ENCODE measurements around the gene MPDU1. TPM values are rescaled to one million over a fixed set of nuclear protein-coding genes. Genes with fewer than 3 reads are reported as not detected.
"Not testable (repeated sequence)": the region's sequence is repeated elsewhere in the genome, so short reads cannot be mapped to it uniquely, and the experiment has no call there.

MPDU1 gene
- total RNA-seq, 1 experiment from 2014 or later: 151 TPM

GRCh38 chr17:7610641-7611040 is 27.0 kb downstream of the MPDU1 start:
- peak; percentile 37 for DNase-seq (ENCODE audit: low spot score)
- in situ Hi-C loops (cut with HindIII; ENCODE audit: low sequenced_read_pairs): no loop called here

GRCh38 chr17:7611635-7612293 is 28.1 kb downstream of the MPDU1 start:
- in situ Hi-C loops (cut with HindIII; ENCODE audit: low sequenced_read_pairs): no loop called here
- no peak for DNase-seq (ENCODE audit: low spot score)

- in situ Hi-C loops (cut with HindIII; ENCODE audit: low sequenced_read_pairs): no loop called here
- no peak for DNase-seq (ENCODE audit: low spot score)
These were observed 28.6 kb downstream of the MPDU1 start for GRCh38 chr17:7612294-7612640.

- in situ Hi-C loops (cut with HindIII; ENCODE audit: low sequenced_read_pairs): no loop called here
- no peak for DNase-seq (ENCODE audit: low spot score)
These were observed 30.2 kb downstream of the MPDU1 start for GRCh38 chr17:7613769-7614424.

GRCh38 chr17:7614425-7615264 is 31.0 kb downstream of the MPDU1 start, which contains the start of gene FXR2:
Gene FXR2, minus strand, starts transcription at chr17:7614897. Its CDS starts 365 bp downstream, at chr17:7614532.
- peak; percentile 100 for DNase-seq (ENCODE audit: low spot score)
- in situ Hi-C loops (cut with HindIII; ENCODE audit: low sequenced_read_pairs): no loop called here

GRCh38 chr17:7615265-7615747 is 31.7 kb downstream of the MPDU1 start:
- in situ Hi-C loops (cut with HindIII; ENCODE audit: low sequenced_read_pairs): no loop called here
- no peak for DNase-seq (ENCODE audit: low spot score)

- no peak for DNase-seq (ENCODE audit: low spot score)
- in situ Hi-C loops (cut with HindIII; ENCODE audit: low sequenced_read_pairs): no loop called here
These were observed 35.0 kb downstream of the MPDU1 start for GRCh38 chr17:7618608-7619007.

- no peak for DNase-seq (ENCODE audit: low spot score)
- in situ Hi-C loops (cut with HindIII; ENCODE audit: low sequenced_read_pairs): no loop called here
These were observed 37.2 kb downstream of the MPDU1 start for GRCh38 chr17:7620835-7621234.

- no peak for DNase-seq (ENCODE audit: low spot score)
- in situ Hi-C loops (cut with HindIII; ENCODE audit: low sequenced_read_pairs): no loop called here
These were observed 40.0 kb downstream of the MPDU1 start for GRCh38 chr17:7623661-7624060.

- DNase-seq (ENCODE audit: low spot score); in situ Hi-C loops (cut with HindIII; ENCODE audit: low sequenced_read_pairs): not testable (repeated sequence)
These were observed 42.1 kb downstream of the MPDU1 start for GRCh38 chr17:7625749-7626148.

GRCh38 chr17:7626307-7626706 is 42.7 kb downstream of the MPDU1 start:
- in situ Hi-C loops (cut with HindIII; ENCODE audit: low sequenced_read_pairs): no loop called here
- no peak for DNase-seq (ENCODE audit: low spot score)

GRCh38 chr17:7626956-7627249 is 43.3 kb downstream of the MPDU1 start:
- peak; percentile 76 for DNase-seq (ENCODE audit: low spot score)
- in situ Hi-C loops (cut with HindIII; ENCODE audit: low sequenced_read_pairs): no loop called here

GRCh38 chr17:7627250-7628121 is 43.8 kb downstream of the MPDU1 start, which contains the start of gene SAT2:
Gene SAT2, minus strand, starts transcription at chr17:7627821. Its CDS starts 186 bp downstream, at chr17:7627635.
- in situ Hi-C loops (cut with HindIII; ENCODE audit: low sequenced_read_pairs): no loop called here
- DNase-seq (ENCODE audit: low spot score): peak; percentile 94

GRCh38 chr17:7629939-7630571 is 46.4 kb downstream of the MPDU1 start, which contains the start of gene SHBG:
Gene SHBG, plus strand, starts transcription at chr17:7630135. Its CDS starts 38 bp downstream, at chr17:7630173.
- in situ Hi-C loops (cut with HindIII; ENCODE audit: low sequenced_read_pairs): no loop called here
- DNase-seq (ENCODE audit: low spot score): no peak

- DNase-seq (ENCODE audit: low spot score): no peak
- in situ Hi-C loops (cut with HindIII; ENCODE audit: low sequenced_read_pairs): no loop called here
These were observed 48.0 kb downstream of the MPDU1 start for GRCh38 chr17:7631398-7632380.

- in situ Hi-C loops (cut with HindIII; ENCODE audit: low sequenced_read_pairs): no loop called here
- DNase-seq (ENCODE audit: low spot score): peak; percentile 30
These were observed 48.8 kb downstream of the MPDU1 start for GRCh38 chr17:7632492-7632894.

GRCh38 chr17:7633093-7633492 is 49.4 kb downstream of the MPDU1 start:
- in situ Hi-C loops (cut with HindIII; ENCODE audit: low sequenced_read_pairs): no loop called here
- DNase-seq (ENCODE audit: low spot score): no peak

Measured in G401 (cell line).